Pancreas (tissue), 10 donors: Measurements from ENCODE around the gene CDK18. TPM values are rescaled to one million over a fixed set of nuclear protein-coding genes. Genes with fewer than 3 reads are reported as not detected.

Experiments used
- ATAC-seq, 4 donors: fragments of 200-7000 bp; cut with Tn5 transposase; one replicate each; pipeline versions ENCODE4 v1.8.0 to v1.9.1; 2020; ENCODE audit warnings: mild to moderate bottlenecking in 4 of 4, moderate library complexity in 4 of 4
- DNase-seq, 6 donors: peaks; one replicate each; pipeline ENCODE4 v3.0.0-alpha.2; 2020
- FAIRE-seq: peaks from 2 replicates; lab custom pipeline; 2012; peaks lifted over from hg19 to GRCh38; lab: Jason Lieb, UNC
- H3K27ac ChIP-seq, 4 donors: fragments of 200-600 bp; sonication (generic); 1 replicate in 3 of 4; 2 replicates in 1 of 4; pipeline versions ENCODE4 v1.5.0 to v1.8.0; 2020
- H3K27me3 ChIP-seq, 4 donors: fragments of 200-600 bp; one replicate each; pipeline ENCODE4 v1.8.0; 2021
- H3K36me3 ChIP-seq, 3 donors: fragments of 200-600 bp; sonication (generic) in 1 of 3; one replicate each; pipeline versions ENCODE4 v1.5.0 to v1.8.0; 2020 to 2021
- H3K4me1 ChIP-seq, 3 donors: fragments of 200-600 bp; one replicate each; pipeline ENCODE4 v1.8.0; 2021
- H3K4me3 ChIP-seq, 4 donors: fragments of 200-600 bp; sonication (generic) in 2 of 4; one replicate each; pipeline versions ENCODE4 v1.5.0 to v1.8.0; 2020 to 2021
- H3K9me3 ChIP-seq, 4 donors: fragments of 200-600 bp; one replicate each; pipeline ENCODE4 v1.8.0; 2021
- CTCF ChIP-seq, 4 donors: fragments of 200-600 bp; sonication (generic) in 3 of 4; IDR thresholded peaks; one replicate each; pipeline versions ENCODE4 v1.5.0 to v1.8.0; 2021; ENCODE audit warnings: antibody characterized with exemption in 4 of 4
- WGBS, 2 donors: extraction: QIAGEN DNeasy Blood & Tissue Kit; methylation state at CpG; one replicate each; pipeline ENCODE4 v1.1.7; 2013; 5-methylcytosine and 5-hydroxymethylcytosine counted together
- intact Hi-C, 3 donors: fragments of 100-400 bp; cut with DNase I; formaldehyde crosslinking; loops; one replicate each; pipeline versions ENCODE4 v1.11.1 to v1.14.2; 2022
- polyA plus RNA-seq, 2 donors: library from polyadenylated mRNA; stranded (reverse); fragments of 200-250 nt; gene quantifications; one replicate each; pipeline ENCODE4 v1.2.3, GENCODE V29; 2013
- total RNA-seq, 6 donors: library from RNA; stranded (reverse); fragmentation: NEBNext Ultra II Directional in 4 of 6; extraction: Animal tissue kit (Norgen Biotek cat#: 25700) in 4 of 6; gene quantifications; one replicate each; pipeline versions ENCODE4 v1.2.1 to v1.2.4, GENCODE V29; 2021 to 2023
- donor health status: healthy with polysubstance abuse.
- donor health status: DM: no; HTN: no; CAD: no; lungs with moderate emphysema.
- donor health status: DM: no; HTN: no; CAD: no.
- donor health status: control.
- donor health status: control.
- donor health status: Bipolar disorder and iron deficiency.
- donor health status: DM: yes; HTN: yes; CAD: no.
- donor health status: DM: no; HTN: no; CAD: no.
- donor health status: DM: no; HTN: no; CAD: no.
- donor health status: DM: yes; HTN: yes; CAD: no.

CDK18 gene
- total and polyA plus RNA-seq, 8 donors = 7.7 to 35.4 (median 14.3) TPM

- Histone ChIP-seq H3K4me3 (no peak overlapping the region), H3K27ac (no peak overlapping the region), H3K9me3 (no peaks in the 10 kb centered on the region), H3K27me3 (no peaks in the 10 kb centered on the region), H3K4me1 (no peaks in the 10 kb centered on the region), H3K36me3 (no peaks in the 10 kb centered on the region)
- TF ChIP-seq CTCF (IDR thresholded peaks at IDR 0.05) = no peak
- WGBS, 2 donors = 88 to 94% methylated on average over 6 of the region's 6 CpGs
- ATAC-seq = no peak
- DNase-seq = no peak
- intact Hi-C loops = loop anchor here in 1 of 3 donors (10.0 kb wide), 1 partner anchor 55 kb away; no protein-coding TSS in a partner anchor
- FAIRE-seq = no peak
Observed at GRCh38 chr1:205530116-205530515, 25.6 kb downstream of the CDK18 start.

GRCh38 chr1:205531191-205532025 is 26.9 kb downstream of the CDK18 start:
- H3K4me3 ChIP-seq = no peak overlapping the region
- TF ChIP-seq CTCF (IDR thresholded peaks at IDR 0.05) = no peak
- ATAC-seq (no peak), DNase-seq (no peak), FAIRE-seq (no peak)
- H3K4me1 ChIP-seq = no peaks in the 10 kb centered on the region
- intact Hi-C loops = loop anchor here in 1 of 3 donors (10.0 kb wide), 1 partner anchor 53 kb away; no protein-coding TSS in a partner anchor
- H3K9me3 ChIP-seq = no peaks in the 10 kb centered on the region
- H3K27ac ChIP-seq = no peak overlapping the region
- no peaks in the 10 kb centered on the region for H3K36me3 ChIP-seq
- no peaks in the 10 kb centered on the region for H3K27me3 ChIP-seq
- WGBS, 2 donors = 84 to 87% methylated on average over 20 of the region's 20 CpGs

- no peak for FAIRE-seq
- no peaks in the 10 kb centered on the region for H3K36me3 ChIP-seq
- WGBS, 2 donors = 90 to 91% methylated on average over 22 of the region's 22 CpGs
- DNase-seq = no peak
- H3K27ac ChIP-seq = no peak overlapping the region
- H3K4me3 ChIP-seq = no peak overlapping the region
- TF ChIP-seq CTCF (IDR thresholded peaks at IDR 0.05) = no peak
- H3K27me3 ChIP-seq = no peaks in the 10 kb centered on the region
- H3K9me3 ChIP-seq = no peaks in the 10 kb centered on the region
- no peak for ATAC-seq
- no peaks in the 10 kb centered on the region for H3K4me1 ChIP-seq
- intact Hi-C loops = loop anchor here in 1 of 3 donors (10.0 kb wide), 1 partner anchor 53 kb away; no protein-coding TSS in a partner anchor
Observed at GRCh38 chr1:205532026-205532898, 27.8 kb downstream of the CDK18 start.

- intact Hi-C loops = loop anchor here in 1 of 3 donors (10.0 kb wide), 1 partner anchor 52 kb away; no protein-coding TSS in a partner anchor
- TF ChIP-seq CTCF (IDR thresholded peaks at IDR 0.05) = no peak
Observed at GRCh38 chr1:205532996-205533735, 28.7 kb downstream of the CDK18 start.

More at GRCh38 chr1:205532996-205533735, 28.7 kb downstream of the CDK18 start:
- Histone ChIP-seq H3K36me3 (no peaks in the 10 kb centered on the region), H3K27ac (no peak overlapping the region), H3K9me3 (no peaks in the 10 kb centered on the region), H3K4me3 (no peak overlapping the region), H3K4me1 (no peaks in the 10 kb centered on the region), H3K27me3 (no peaks in the 10 kb centered on the region)
- no peak for FAIRE-seq
- WGBS, 2 donors = 79 to 87% methylated on average over 12 of the region's 12 CpGs
- DNase-seq = peak in 2 of 6 donors; percentile 3 to 67
- no peak for ATAC-seq
